OCI-LY7 (cell line): Measurements from ENCODE around the gene CEP57L1. TPM values are rescaled to one million over a fixed set of nuclear protein-coding genes. Genes with fewer than 3 reads are reported as not detected.
A peak's percentile ranks its signal among the peaks of the same experiment; 100 is the strongest.

Source experiments
- BruUV-seq: library from RNA; stranded (reverse); fragments of 400-500 nt; replicated peaks from 2 replicates; lab custom pipeline; 2021; lab: Mats Ljungman, UMichigan
- CTCF ChIA-PET: fragments of 300-600 bp; sonication (Branson Sonifier 250); formaldehyde crosslinking; loops from one replicate; lab custom pipeline; 2022; ENCODE audit warnings: antibody characterized with exemption; ENCODE audit not compliant: unreplicated experiment; lab: Charles Lee
- POLR2A ChIA-PET: fragments of 300-600 bp; sonication (Branson Sonifier 250); formaldehyde crosslinking; loops from one replicate; lab custom pipeline; 2022; ENCODE audit warnings: antibody characterized with exemption; lab: Charles Lee
- DNase-seq: peaks from one replicate; pipeline ENCODE4 v3.0.0-alpha.2; 2015; ENCODE audit warnings: low spot score
- H2AFZ ChIP-seq: fragments of 200-600 bp; sonication (generic), shearing (Covaris generic); 2 replicates; pipeline ENCODE4 v1.6.1; 2014; ENCODE audit warnings: mild to moderate bottlenecking, antibody characterized with exemption, low read length, moderate library complexity
- H3K27ac ChIP-seq: fragments of 200-600 bp; sonication (generic); 2 replicates; pipeline ENCODE4 v1.5.1; 2014; ENCODE audit warnings: mixed run types, low read depth, mild to moderate bottlenecking, moderate library complexity, low read length, inconsistent platforms; ENCODE audit not compliant: poor library complexity, severe bottlenecking
- H3K36me3 ChIP-seq: fragments of 200-600 bp; sonication (generic); 2 replicates; pipeline ENCODE4 v1.6.1; 2014; ENCODE audit warnings: mild to moderate bottlenecking, antibody characterized with exemption, low read length, moderate library complexity, mixed read lengths; ENCODE audit not compliant: insufficient read depth
- H3K4me1 ChIP-seq: fragments of 200-600 bp; sonication (generic); 2 replicates; pipeline ENCODE4 v1.5.1; 2014; ENCODE audit warnings: mild to moderate bottlenecking, low read length; ENCODE audit not compliant: insufficient read depth, poor library complexity, severe bottlenecking
- H3K4me2 ChIP-seq: fragments of 200-600 bp; sonication (generic); 2 replicates; pipeline ENCODE4 v1.6.1; 2014; ENCODE audit warnings: mild to moderate bottlenecking, low read length
- H3K4me3 ChIP-seq: fragments of 200-600 bp; sonication (generic); 2 replicates; pipeline ENCODE4 v1.5.1; 2014; ENCODE audit warnings: mild to moderate bottlenecking, low read depth, low read length; ENCODE audit not compliant: poor library complexity, severe bottlenecking
- H3K79me2 ChIP-seq: fragments of 200-600 bp; sonication (generic); 2 replicates; pipeline ENCODE4 v1.6.1; 2016; ENCODE audit warnings: low read depth, mild to moderate bottlenecking, low read length, moderate library complexity, mixed read lengths; ENCODE audit not compliant: insufficient read depth
- H3K9me2 ChIP-seq: fragments of 200-600 bp; sonication (generic); 2 replicates; pipeline ENCODE4 v1.6.1; 2016; ENCODE audit warnings: mild to moderate bottlenecking, low read length, mixed read lengths; ENCODE audit not compliant: insufficient read depth
- H3K9me3 ChIP-seq: fragments of 200-600 bp; sonication (generic); 2 replicates; pipeline ENCODE4 v1.6.1; 2014; ENCODE audit warnings: mild to moderate bottlenecking, mixed run types, low read length, mixed read lengths
- H4K20me1 ChIP-seq: fragments of 200-600 bp; sonication (generic); 2 replicates; pipeline ENCODE4 v1.6.1; 2014; ENCODE audit warnings: mild to moderate bottlenecking, antibody characterized with exemption, low read length, moderate library complexity, mixed read lengths; ENCODE audit not compliant: insufficient read depth
- EZH2phosphoT487 ChIP-seq: fragments of 200-600 bp; sonication (generic); IDR thresholded peaks from 2 replicates; pipeline ENCODE4 v1.6.1; 2018; ENCODE audit warnings: low read depth, borderline replicate concordance, mild to moderate bottlenecking, mixed run types, antibody characterized with exemption, low read length, moderate library complexity, mixed read lengths
- intact Hi-C: fragments of 100-400 bp; cut with micrococcal nuclease; formaldehyde crosslinking; loops from one replicate; pipeline ENCODE4 v1.10.0; 2022; ENCODE audit not compliant: unreplicated experiment
- total RNA-seq, 2 experiments: library from RNA; depleted of rRNA in 1 of 2; stranded (reverse); fragments of >200 nt in 1 of 2; shearing (Covaris generic) in 1 of 2; gene quantifications; 2 replicates each; pipeline ENCODE4 v1.2.3, GENCODE V29; 2014 to 2022
- TF ChIP-seq, protein P1 (sequence below): fragments of 200-600 bp; sonication (generic); conservative IDR thresholded peaks from 2 replicates; pipeline ENCODE4 v1.5.1; 2014; ENCODE audit warnings: mild to moderate bottlenecking, antibody characterized with exemption, low read length, moderate library complexity, mixed read lengths

The CEP57L1 gene
- total RNA-seq, 2 experiments from 2014 or later: 22.7 to 28.2 TPM

DNA sequence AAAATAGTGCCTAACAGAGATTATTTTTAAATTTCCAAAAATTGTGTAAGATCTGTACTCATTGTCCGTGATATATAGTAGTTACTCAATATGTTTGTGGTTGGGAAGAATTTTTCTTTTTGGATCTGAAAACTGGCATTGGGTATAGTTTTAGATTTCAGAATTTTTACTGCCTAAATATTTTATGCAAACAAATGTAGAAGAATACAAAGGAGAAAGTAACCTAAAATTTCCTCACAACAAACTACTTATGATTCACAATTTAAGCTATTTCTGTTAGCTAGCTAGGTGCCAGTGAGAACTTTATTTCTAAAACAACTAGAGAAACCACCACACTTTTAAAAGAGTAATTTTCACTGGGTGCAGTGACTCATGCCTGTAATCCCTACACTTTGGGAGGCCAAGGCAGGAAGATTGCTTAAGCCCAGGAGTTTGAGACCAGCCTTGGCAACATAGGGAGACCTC lies 39.5 kb upstream of the CEP57L1 start:
- Histone ChIP-seq H3K4me2 (no peak overlapping the region), H3K36me3 (no peaks in the 10 kb centered on the region), H3K79me2 (peaks cover 4% of the 10 kb centered on the region; the same call in 1 of the 2 replicates), H2AFZ (no peak overlapping the region), H3K9me3 (no peaks in the 10 kb centered on the region), H4K20me1 (no peaks in the 10 kb centered on the region), H3K4me3 (no peak overlapping the region), H3K27ac (no peak overlapping the region), H3K4me1 (peaks cover 42% of the 10 kb centered on the region), H3K9me2 (no peaks in the 10 kb centered on the region)
- ChIA-PET POLR2A (interaction anchor here (1.0 to 1.5 kb wide), 2 partner anchors 17 to 24 kb away, joined by 3 to 5 read pairs; no protein-coding TSS in a partner anchor), CTCF (no interaction called here)
- DNase-seq: no peak
- no TSS peak for BruUV-seq
- intact Hi-C loops: loop anchor here (5.0 kb wide), 1 partner anchor 49 kb away; no protein-coding TSS in a partner anchor
- TF ChIP-seq, protein P1, sequence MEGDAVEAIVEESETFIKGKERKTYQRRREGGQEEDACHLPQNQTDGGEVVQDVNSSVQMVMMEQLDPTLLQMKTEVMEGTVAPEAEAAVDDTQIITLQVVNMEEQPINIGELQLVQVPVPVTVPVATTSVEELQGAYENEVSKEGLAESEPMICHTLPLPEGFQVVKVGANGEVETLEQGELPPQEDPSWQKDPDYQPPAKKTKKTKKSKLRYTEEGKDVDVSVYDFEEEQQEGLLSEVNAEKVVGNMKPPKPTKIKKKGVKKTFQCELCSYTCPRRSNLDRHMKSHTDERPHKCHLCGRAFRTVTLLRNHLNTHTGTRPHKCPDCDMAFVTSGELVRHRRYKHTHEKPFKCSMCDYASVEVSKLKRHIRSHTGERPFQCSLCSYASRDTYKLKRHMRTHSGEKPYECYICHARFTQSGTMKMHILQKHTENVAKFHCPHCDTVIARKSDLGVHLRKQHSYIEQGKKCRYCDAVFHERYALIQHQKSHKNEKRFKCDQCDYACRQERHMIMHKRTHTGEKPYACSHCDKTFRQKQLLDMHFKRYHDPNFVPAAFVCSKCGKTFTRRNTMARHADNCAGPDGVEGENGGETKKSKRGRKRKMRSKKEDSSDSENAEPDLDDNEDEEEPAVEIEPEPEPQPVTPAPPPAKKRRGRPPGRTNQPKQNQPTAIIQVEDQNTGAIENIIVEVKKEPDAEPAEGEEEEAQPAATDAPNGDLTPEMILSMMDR: no peak

DNA sequence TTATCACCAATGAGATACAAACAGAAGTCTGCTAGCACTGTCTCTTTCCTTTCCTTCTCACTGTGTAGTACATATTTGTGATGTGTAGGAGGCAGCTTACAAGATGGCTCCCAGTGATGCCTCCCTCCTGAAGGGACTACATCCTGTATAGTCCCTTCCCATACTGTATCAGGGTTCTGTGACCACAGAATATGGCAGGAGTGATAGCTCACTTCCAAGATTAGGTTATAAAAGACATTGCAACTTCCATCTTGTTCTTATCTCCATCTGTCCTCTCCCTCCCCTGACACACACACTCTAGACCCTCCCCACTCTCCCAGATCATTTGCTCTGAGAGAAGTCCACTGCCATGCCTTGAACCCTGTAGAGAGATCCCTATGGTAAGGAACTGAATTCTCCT lies 38.6 kb upstream of the CEP57L1 start:
- intact Hi-C loops: loop anchor here (5.0 kb wide), 1 partner anchor 49 kb away; no protein-coding TSS in a partner anchor
- no peaks in the 10 kb centered on the region for H3K9me2 ChIP-seq
- POLR2A ChIA-PET: interaction anchor here (1.0 to 1.5 kb wide), 2 partner anchors 16 to 23 kb away, joined by 3 to 5 read pairs; no protein-coding TSS in a partner anchor
- no peak for DNase-seq
- H3K27ac ChIP-seq: no peak overlapping the region
- TF ChIP-seq EZH2phosphoT487: no peak
- no peak overlapping the region for H3K4me3 ChIP-seq
- no peak overlapping the region for H2AFZ ChIP-seq
- H3K79me2 ChIP-seq: peaks cover 4% of the 10 kb centered on the region; the same call in 1 of the 2 replicates
- H3K4me2 ChIP-seq: no peak overlapping the region
- no peaks in the 10 kb centered on the region for H4K20me1 ChIP-seq
- no peaks in the 10 kb centered on the region for H3K9me3 ChIP-seq
- BruUV-seq: no TSS peak
- peaks cover 45% of the 10 kb centered on the region for H3K4me1 ChIP-seq
- H3K36me3 ChIP-seq: no peaks in the 10 kb centered on the region
- CTCF ChIA-PET: no interaction called here

DNA sequence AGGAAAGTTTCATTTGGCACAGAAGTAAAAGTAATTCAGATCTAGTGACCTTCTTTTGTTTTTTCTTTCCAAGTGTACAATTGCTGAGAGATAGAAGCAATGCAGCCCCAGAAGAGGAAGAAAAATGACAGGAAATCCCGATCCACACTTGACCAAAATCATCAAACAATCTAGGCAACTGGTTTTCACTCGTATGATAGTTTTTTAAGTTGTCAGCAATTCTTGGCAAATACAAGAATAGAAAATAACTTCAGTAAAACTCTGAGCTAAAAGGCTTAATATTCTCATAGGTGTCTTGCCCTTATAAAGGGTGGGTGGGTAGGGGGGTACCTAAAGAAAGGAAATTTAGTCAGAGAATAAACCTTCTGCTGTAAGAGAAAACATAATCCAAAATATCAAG lies 36.7 kb upstream of the CEP57L1 start:
- intact Hi-C loops: loop anchor here (5.0 kb wide), 1 partner anchor 51 kb away; no protein-coding TSS in a partner anchor
- 0 out of 2 replicates have a peak, but pooled peaks cover 1% of the 10 kb centered on the region for H3K9me3 ChIP-seq
- POLR2A ChIA-PET: interaction anchor here (0.6 to 0.8 kb wide), 3 partner anchors 8 to 30 kb away, joined by 3 to 5 read pairs (median 4); no protein-coding TSS in a partner anchor

More for the DNA sequence above, 36.7 kb upstream of the CEP57L1 start:
- Histone ChIP-seq H3K9me2 (no peaks in the 10 kb centered on the region), H3K79me2 (peaks cover 4% of the 10 kb centered on the region; the same call in 1 of the 2 replicates), H3K4me2 (peak overlapping the region; percentile 34; the same call in 1 of the 2 replicates), H3K27ac (no peak overlapping the region), H4K20me1 (no peaks in the 10 kb centered on the region), H3K36me3 (no peaks in the 10 kb centered on the region), H3K4me1 (peaks cover 30% of the 10 kb centered on the region), H3K4me3 (no peak overlapping the region), H2AFZ (0 out of 2 replicates have a peak overlapping the region, but pooled peaks have one; percentile 15)
- DNase-seq: no peak
- CTCF ChIA-PET: no interaction called here
- BruUV-seq: no TSS peak
- TF ChIP-seq, protein P1: no peak
- no peak for TF ChIP-seq EZH2phosphoT487
